Tibial nerve (tissue), 3 donors: Measurements from ENCODE around the gene FRYL.

ENCODE experiments used
- CTCF ChIP-seq, 5 experiments: fragments of 200-600 bp in 3 of 5; fragments of 450-650 bp in 2 of 5; sonication (generic) in 3 of 5; IDR thresholded peaks; one replicate each; pipeline ENCODE4 v1.5.1; 2016 to 2019; ENCODE audit warnings: antibody characterized with exemption in 5 of 5, mild to moderate bottlenecking in 3 of 5, moderate library complexity in 2 of 5
- POLR2A ChIP-seq, 2 donors: fragments of 450-650 bp; IDR thresholded peaks; one replicate each; pipeline ENCODE4 v1.6.1; 2017; ENCODE audit warnings: antibody characterized with exemption in 2 of 2, mild to moderate bottlenecking in 2 of 2, moderate library complexity in 2 of 2

GRCh38 chr4:48692897-48693296 is 87.2 kb downstream of the FRYL start:
- TF ChIP-seq CTCF (IDR thresholded peaks at IDR 0.05), result no peak
- no peak for TF ChIP-seq POLR2A (IDR thresholded peaks at IDR 0.05)
